22Rv1 (cell line): ENCODE data around the gene SCN8A.

Experiments used
- H3K27ac ChIP-seq: fragments of 450-650 bp; 2 replicates; pipeline ENCODE4 v1.5.1; 2017
- ZFX ChIP-seq: fragments of 450-650 bp; IDR thresholded peaks from 2 replicates; pipeline ENCODE4 v1.6.1; 2017; ENCODE audit warnings: antibody characterized with exemption, borderline replicate concordance
- TF ChIP-seq, protein P1 (sequence below): fragments of 450-650 bp; IDR thresholded peaks from 2 replicates; pipeline ENCODE4 v1.5.1; 2017; ENCODE audit warnings: mild to moderate bottlenecking

The SCN8A gene

DNA sequence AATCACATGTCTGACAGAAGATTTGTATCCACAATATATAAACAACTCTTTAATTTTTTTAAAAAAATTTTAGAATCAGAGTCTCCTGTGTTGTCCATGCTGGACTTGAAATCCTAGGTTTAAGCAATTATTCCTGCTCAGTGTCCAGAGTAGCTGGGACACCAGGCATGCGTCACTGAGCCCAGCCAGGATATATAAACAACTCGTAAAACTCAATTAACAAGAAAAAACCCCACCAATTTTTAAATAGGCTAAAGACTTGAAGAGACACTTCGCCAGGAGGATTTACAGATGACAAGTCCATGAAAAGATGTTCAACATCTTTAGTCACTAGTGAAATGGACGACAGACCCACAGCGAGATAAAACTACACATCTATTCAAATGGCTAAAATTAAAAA, 2.0 kb upstream of the SCN8A start:
- TF ChIP-seq, protein P1, sequence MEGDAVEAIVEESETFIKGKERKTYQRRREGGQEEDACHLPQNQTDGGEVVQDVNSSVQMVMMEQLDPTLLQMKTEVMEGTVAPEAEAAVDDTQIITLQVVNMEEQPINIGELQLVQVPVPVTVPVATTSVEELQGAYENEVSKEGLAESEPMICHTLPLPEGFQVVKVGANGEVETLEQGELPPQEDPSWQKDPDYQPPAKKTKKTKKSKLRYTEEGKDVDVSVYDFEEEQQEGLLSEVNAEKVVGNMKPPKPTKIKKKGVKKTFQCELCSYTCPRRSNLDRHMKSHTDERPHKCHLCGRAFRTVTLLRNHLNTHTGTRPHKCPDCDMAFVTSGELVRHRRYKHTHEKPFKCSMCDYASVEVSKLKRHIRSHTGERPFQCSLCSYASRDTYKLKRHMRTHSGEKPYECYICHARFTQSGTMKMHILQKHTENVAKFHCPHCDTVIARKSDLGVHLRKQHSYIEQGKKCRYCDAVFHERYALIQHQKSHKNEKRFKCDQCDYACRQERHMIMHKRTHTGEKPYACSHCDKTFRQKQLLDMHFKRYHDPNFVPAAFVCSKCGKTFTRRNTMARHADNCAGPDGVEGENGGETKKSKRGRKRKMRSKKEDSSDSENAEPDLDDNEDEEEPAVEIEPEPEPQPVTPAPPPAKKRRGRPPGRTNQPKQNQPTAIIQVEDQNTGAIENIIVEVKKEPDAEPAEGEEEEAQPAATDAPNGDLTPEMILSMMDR = no peak
- H3K27ac ChIP-seq = peak overlapping the region; percentile 12; the same call in 1 of the 2 replicates

DNA sequence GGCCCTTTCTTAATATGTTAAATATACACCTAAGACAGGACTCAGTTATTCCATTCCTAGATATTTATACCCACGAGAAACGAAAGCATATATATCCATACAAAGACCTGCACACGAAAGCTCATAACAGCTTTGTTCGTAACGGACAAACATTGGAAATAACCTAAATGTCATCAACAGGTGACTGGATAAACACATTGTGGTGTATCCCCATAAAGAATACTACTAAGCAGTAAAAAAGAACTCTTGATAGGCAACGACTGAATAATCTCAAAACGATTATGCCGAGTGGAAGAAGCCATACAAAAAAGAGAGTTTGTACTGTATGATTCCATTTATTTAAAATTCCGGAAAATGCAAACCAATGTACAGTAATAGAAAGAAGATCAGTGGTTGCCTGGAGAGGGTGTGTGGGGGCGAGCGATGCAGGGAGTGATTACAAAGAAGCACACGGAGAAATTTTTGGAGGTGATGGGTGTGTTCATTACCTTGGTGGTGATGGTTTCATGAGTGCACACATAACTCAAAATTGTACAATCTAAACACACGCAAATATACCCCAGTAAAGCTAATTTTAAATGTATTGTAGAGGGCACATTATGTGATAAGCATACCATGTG, 1.4 kb upstream of the SCN8A start:
- peak overlapping the region; percentile 41 for H3K27ac ChIP-seq
- TF ChIP-seq ZFX = no peak

DNA sequence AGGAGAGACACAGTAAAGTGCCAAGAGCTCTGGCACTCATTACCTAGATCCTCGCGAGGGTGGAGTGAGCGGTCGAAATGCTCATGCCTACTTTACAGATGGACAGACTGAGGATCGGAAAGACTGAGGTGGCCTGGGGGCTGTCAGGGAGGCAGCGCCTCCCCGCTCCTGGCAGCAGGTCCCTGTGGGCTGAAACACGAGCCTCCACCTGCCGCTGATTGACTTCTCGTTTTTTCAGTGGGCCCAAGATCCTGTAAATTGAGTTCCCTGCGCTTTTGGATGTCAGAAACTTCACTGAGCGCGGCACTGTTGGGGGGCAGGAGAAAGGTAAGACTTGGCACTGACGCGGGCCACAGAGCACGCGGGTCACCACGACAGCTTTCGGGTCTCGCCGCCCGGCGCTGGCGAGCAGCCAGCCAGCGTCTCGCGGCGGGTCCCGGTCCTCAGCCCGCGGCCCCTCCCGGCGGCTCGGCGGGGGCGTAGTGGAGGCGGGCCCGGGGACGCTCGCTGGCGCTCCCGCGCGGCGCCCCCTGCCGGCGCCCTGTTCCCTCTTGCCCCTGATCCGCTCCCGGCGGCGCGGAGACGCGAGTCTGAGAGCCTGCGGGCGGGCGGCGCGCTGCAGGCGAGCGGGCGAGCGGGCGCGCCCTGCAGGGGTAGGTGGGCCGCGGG, 552 bp upstream of the SCN8A start:
- peak overlapping the region; percentile 41 for H3K27ac ChIP-seq
- TF ChIP-seq ZFX = no peak
- TF ChIP-seq, protein P1 = peak; percentile 99

DNA sequence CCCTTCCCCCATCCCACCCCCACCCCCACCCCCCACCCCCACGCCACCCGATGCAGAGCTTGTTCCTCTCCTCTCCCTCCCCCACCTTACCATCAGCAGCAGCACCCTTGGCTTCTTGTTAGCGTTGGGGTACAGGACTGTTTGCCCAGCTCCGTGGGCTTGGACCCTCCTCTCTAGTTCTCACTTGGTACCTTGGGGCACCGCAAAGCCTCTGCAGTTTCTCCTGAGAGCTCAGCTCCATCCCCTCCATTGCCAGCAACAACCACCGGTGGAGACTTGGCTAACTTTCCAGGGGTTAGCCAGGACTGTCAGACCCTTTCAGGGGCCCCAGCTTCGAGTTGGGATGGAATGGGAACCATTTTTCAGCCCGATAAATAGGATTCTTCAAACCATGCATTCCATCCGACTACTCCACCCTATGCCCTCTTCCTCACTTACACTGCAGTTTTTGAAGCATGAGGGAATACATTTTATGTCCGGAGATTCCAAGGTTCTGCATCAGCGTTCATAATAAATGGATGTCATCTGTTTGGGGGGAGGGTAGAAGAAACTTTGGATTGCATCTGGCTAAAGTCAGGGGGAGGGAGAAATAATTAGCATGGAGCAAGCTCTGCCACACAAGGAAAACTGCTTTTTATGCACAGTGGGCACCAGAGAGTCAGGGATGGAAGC, 1.1 kb downstream of the SCN8A start:
- TF ChIP-seq, protein P1 = no peak
- no peak for TF ChIP-seq ZFX
- no peak overlapping the region for H3K27ac ChIP-seq

DNA sequence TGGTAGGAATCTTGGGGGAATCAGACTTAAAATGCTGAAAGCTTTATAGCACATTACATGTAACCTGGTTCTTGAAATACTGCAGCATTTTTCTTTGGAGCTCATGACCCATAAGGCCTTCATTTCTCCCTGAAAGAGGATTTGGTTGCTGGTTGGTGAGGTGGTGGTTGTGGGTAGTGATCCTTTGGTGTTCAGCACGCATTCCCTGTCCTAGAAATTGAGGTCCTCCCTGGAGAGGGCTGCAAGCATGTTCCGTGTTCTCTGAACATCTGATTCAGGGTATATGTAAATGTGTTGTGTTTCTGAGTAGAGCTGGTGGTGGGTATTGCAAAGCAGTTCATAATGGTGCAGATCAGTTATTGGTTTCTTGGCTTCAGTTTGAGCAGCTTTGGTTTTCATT, 2.0 kb downstream of the SCN8A start:
- TF ChIP-seq, protein P1 = no peak
- no peak for TF ChIP-seq ZFX
- no peak overlapping the region for H3K27ac ChIP-seq

DNA sequence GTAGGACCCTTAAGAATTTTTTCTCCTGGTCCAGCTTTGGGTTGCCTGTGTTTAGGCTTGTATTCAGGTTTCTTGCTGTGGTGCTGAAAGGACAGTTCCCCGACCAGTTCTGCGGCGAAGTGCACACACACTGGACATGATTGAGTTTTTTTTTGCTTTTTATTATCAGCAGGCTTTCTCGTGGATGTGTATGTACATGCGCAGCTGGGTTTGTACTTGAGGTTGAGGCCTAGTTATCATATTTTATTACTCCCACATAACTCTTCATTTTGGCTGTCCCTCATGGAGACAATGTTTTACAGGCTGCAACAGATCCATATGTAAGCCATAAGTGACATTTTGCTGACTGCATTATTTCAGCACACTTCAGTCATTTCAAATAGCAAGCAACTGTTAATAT, 2.5 kb downstream of the SCN8A start:
- H3K27ac ChIP-seq = no peak overlapping the region
- TF ChIP-seq, protein P1 = no peak
- no peak for TF ChIP-seq ZFX

DNA sequence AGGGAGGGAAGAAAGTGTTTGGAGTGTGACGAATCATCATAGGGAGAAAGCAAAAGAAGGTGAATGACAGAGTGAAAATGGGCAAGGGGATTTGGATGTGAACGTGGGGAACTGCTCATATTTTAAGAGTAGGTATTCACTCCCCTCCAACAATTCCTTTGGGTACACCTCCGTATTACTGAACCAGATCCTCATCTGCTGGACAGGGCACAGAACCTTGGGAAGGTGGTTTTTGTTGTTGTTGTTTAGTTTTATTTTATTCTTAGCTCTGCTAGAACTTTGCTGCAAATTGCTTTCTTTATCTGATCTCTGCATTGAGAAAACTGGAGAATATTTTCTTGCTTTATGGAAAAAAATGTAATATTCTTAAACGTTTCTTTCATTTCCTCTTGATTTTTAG, 7.1 kb downstream of the SCN8A start:
- TF ChIP-seq ZFX = no peak
- TF ChIP-seq, protein P1 = no peak
- no peak overlapping the region for H3K27ac ChIP-seq
